ENCODE measurements around the gene EHBP1.
"Not testable (repeated sequence)": the region's sequence is repeated elsewhere in the genome, so short reads cannot be mapped to it uniquely, and the experiment has no call there.

The EHBP1 gene

DNA sequence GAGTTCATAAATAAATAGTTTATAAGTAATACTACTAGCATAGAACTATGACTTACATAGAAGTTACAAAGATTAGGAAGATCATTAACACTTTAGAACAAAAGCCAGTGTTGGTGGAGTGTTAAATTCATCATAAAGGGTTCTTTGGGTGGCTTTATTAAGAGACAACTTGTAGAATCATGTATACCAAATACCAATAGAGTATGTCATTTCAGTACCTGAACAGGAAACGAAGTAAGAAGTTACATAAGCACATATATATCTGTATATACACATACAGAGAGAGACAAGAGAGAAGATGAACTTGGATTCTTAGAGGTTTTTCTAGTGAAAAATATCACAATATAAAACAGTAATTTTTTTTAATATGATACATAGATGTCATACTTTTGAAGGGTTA is 262.7 kb downstream of the EHBP1 start:
- DNase-seq = no peak

DNA sequence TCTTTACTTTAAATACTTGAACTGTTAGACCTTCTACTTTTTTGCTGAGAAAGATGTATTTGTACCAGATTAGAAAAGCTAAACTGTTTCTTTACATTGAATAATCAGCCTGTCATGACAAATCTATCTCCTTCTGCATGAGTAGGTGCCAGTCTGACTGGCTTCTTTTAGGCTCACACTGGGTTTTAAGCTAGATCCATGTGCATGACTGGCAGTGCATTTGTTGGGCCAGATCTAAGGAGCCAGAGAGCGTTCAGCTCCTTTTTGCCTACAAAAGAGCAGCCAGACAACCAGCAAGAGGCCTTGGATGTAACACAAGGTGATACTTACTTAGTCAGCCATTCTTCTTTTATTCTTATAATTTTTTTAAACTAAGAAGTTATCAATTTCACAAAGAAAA is 263.2 kb downstream of the EHBP1 start:
- no peak for DNase-seq

DNA sequence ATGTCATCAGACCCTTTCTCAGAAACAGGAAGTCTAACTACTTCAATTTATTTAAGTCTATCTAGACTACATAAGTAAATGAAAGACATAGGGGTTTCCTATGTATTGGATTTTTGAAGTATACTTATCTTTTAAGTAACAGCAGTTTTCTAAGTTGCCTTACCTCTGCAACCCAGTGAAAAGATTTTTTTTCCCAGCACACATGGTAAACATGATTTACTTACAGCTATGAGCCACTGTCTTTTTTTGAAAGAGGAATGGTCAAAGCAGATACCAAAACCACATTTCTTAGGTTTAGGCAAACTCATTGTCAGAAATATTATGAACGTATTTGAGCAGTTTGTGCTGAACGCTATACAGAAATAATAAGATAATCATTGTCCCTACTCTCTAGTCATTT is 266.4 kb downstream of the EHBP1 start:
- no peak for DNase-seq

DNA sequence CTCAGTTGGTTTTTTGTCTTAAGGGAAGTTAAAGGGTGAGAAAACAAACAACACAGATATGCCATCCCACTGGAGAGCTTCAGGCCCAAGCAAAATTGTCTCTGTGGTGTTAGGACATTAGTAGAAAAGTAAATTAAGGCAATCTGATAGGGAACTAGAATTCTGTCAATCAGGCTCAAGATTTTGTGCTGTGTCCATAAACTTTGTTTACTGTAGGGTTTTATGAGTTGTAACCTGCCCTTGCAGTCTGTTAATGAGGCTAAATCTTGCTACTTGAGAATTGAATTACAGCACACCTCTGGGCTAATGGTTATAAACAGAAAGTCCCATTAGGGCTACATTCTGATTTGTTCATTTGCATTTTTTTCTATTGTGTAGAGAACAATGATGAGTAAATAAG is 267.1 kb downstream of the EHBP1 start:
- DNase-seq = no peak

DNA sequence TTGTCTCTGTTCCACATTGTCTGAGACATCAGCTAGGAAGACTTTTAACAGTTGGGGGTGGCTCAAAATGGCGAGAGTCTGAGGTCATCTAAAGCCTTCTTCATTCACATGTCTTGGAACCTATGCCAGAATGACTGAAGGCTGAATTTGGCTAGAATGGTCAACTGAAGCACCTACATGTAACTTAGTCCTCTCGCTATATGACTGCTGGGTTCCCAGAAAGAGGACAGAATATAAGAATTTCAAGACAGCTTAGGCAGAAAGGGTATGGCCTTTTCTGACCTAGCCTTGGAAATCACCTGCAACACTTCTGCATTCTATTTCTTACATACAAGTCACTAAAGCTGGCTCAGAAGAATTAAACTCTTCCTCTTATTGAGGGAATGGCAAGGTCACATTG is 269.5 kb downstream of the EHBP1 start:
- DNase-seq = peak; percentile 12 to 36 (median 23)

DNA sequence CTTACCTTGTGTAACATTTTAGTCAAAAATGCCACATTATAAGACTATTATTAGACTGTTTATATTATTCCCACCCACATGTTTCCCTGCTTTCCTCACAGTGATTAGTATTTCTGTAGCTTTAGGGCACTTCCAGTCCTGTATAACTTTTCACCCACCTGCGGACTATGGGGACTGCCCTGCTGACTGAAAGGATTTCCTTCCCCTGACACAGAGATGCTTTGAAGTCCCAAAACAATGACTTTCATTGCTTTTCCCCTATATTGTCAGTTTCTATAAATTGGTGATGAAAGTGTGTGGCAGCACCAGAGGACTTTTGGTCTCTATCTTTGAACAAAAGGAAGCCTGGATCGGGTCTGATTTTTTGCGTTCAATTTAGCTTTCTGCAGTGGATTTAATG is 286.1 kb downstream of the EHBP1 start:
- DNase-seq = no peak

DNA sequence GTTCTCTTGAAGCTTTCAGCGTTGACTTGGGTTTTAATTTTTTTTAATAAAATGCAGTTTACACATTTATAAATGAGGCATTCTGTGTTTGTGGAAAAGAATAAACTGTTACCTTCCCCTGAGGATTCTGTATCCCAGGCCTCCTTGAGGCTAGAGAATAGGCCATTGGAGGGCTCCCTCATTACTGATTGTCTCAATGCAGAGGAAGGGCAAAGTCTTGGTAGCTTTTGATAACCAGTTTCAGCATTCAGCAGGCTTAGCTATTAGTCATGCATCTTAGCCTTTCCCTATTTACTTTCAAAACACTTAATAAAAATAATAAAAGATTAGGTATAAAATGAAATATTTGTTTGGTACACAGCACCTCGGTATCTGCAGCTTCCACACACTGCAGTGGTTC is 287.0 kb downstream of the EHBP1 start:
- no peak for DNase-seq

DNA sequence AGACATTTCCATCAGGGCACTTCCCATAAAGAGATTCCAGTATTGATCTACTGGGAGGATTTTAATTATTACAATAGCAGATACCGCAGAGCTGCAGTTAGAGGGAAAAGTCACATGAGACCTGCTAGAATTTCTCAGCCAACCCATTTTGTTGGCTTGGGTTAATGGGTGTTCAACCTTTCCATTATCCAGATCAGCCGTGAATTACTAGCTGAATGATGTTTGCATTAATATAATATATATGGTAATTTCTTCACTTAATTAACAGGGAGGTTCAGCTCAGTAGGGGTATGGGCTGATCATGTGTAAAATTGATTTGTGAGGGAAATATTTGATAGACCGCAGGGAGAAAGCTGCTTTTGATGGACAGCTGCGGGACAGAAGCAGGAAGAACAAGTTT is 288.7 kb downstream of the EHBP1 start:
- no peak for DNase-seq

DNA sequence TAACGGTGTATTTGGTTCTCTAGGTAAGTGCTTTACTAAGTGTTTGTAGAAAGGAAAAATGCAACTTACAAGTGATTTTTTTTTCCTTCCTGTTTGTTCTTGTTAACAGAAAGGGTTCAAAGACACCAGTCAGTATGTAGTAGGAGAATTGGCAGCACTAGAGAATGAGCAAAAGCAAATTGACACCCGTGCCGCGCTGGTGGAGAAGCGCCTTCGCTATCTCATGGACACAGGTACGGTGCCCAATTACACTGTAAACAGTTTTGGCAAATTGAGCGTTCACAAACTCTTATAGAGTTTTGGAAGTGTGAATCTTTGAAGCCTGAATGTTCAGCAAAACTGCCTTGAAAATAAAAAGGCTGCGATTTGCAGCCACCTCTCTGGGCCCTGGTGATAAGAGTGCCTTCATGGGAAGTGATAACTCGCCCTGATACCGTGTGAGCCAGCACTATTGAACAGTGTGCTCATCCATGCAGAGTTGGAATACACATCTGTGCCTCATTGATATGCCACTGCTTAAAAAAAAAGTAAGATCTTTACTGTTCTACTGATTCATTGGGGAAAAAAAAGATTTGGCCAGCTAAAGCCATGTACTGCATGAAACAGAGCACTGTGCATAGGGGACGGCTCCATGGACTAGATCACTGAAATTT is 291.1 kb downstream of the EHBP1 start:
- DNase-seq = no peak

DNA sequence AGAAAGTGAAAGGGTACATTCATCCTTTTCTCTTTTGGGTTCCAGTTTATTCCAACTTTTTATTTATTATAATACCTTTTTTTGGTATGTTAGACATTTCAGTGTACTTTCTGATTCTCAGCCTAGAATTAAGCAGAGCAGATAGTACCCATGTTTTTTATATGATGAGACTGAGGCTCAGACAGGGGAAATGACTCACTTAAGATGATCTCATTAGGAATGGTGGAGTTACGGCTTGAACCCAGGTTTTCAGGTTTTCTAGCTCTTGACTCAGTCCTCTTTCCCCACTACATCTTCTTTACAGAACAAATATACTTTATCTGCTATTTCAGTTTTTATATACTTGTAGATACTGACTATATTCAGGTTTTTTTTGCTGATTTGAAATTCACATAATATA is 293.4 kb downstream of the EHBP1 start:
- no peak for DNase-seq

DNA sequence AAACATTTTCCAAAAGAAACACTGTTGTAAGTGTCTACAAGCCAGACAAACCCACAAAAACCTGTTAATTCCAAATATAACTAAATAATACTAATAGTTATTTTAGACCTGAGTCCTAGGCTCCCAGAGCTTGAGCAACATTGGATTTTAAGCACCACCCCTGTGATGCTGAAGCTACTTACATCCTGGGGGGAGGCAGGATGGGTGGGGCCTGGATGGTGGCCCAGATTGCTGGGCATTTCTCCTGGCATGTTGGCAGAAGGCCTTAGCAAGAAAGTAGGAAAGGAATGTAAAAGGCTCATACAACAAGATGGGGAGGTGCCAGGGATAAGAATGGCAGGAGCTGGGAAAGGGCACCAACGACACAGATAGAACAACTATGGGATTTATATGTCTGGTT is 294.4 kb downstream of the EHBP1 start:
- DNase-seq = no peak

DNA sequence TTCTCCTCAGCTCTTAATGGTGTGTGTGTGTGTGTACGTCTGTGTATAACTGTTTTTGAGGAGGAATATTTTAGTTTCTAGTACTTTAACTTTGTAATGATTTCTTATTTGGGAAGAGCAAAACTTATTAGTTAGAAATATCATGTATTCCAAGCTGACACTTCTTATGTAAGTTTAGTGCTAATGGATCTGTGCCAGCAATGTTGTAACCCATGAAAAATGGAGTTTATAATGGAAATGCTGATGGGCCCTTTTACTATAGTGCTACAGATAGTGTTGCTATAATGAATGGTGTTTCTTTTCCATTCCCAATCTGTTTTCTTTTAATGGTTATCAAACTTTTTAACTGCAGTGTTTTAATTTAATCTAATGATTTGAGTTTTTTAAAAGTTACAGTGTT is 295.3 kb downstream of the EHBP1 start:
- DNase-seq = no peak

DNA sequence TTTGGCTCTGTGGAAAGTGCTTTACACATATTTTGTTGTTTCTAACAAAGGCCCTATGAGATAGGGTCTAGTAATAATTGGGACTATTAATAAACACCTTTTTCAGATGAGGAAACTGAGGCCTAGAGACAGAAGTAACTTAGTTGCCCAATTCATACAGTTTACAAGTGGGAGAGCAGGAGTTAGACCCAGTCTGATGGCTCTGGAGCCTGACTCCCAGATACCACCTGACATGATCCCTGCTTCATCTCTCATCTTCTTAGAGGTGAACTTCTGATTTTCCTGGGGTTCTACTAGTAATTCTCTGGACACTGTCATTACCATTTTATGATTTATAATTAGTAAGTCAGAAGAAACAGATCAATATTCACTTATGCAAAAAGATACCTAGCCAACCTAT is 296.1 kb downstream of the EHBP1 start:
- DNase-seq = no peak

DNA sequence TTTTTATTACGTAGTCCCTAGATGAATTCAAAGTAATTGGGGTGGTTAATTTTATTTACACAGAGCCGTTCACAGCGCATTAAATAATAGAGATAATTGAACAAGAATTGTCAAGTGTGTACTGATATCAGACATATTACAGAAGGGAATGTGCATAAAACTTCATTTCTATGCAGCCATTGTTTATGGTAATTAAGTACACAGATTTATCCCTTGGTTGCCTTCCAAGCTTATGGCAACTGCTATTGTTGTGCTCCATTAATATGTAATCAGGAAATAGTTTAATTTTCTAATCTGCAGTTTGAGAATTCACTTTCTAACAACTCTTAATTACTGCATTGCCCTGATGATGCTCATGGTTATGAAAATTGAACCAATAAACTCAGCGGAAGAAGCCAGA is 297.8 kb downstream of the EHBP1 start:
- no peak for DNase-seq

DNA sequence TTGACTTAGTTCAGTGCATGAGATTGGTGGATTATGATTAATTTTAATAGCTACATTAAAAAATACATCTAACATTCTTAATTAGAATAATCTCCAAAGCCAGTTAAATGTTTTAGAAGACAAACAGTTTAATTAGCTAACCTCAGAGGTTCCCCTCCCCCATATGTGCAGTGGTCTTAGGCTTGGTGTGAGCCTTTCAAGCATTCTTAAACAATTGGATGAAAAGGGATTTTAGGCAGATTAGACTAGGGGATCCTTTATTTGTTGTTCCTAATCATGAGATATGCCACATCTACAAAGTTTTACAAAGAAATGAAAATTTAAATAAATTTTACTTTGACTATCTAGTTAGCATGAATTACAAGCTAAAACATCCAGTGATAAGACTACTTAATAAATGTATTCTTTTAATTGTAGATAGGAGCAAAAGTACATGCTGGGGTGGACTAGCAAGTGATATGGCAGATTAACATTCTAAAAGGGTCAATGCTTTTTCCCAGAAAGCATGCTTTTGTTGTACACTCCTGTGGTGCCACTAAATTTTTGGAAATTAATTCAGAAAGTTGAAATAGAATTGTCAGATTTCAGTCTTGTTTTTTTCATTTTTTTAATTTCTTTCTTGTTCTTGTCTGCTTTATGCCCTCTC is 302.4 kb downstream of the EHBP1 start:
- no peak for DNase-seq

DNA sequence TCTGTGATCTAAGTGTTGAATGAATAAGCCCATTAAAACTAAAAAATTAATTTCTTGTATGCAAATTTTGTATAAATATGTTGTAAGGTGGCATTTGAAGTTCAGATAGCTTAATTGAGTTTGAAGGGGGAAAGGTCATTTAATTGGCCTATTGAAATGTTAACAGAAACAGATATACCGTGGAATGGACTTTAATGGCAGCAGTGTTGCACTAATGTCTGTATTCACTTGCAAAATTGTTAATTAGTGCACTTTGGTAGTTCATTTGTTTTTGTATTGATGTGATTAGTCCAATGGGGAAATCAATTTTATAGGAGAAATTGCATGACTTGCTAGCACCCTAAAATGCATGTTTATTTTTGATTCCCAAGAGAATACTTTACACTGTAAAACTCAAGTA is 303.3 kb downstream of the EHBP1 start:
- no peak for DNase-seq

DNA sequence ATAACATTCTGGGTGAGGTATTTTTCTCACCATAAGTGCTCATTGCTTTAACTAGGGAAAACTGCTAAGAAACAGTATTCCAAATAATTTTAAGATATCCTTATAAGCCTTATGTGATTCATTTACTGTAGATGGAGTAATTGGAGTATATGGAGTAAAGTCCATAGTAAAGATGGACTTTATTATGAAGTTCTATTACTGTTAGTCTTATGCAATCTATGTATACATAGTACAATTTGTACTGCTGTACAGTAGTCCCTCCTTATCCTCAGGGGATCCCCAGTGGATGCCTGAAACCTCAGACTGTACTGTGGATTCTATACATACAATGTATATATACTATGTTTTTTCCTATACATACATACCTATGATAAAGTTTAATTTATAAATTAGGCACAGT is 304.0 kb downstream of the EHBP1 start:
- DNase-seq = no peak

DNA sequence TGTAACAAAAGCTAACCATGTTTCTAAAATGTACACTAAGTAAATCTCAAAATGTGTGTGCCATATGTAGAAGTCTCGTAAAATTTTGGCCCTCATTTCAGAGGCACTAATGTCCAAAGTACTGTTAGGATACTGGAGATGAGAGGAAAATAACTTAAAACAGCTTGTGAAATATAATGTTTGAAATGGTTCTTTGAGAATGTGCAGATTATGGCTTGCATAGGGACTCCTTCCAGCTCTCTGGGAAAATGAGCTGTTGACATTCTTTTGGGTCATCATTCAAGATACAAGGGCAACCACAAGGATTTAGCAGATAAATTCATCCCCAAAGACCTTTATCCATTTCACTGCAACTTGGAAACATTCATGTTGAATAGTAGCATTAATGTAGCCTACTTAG is 307.0 kb downstream of the EHBP1 start:
- DNase-seq = no peak

DNA sequence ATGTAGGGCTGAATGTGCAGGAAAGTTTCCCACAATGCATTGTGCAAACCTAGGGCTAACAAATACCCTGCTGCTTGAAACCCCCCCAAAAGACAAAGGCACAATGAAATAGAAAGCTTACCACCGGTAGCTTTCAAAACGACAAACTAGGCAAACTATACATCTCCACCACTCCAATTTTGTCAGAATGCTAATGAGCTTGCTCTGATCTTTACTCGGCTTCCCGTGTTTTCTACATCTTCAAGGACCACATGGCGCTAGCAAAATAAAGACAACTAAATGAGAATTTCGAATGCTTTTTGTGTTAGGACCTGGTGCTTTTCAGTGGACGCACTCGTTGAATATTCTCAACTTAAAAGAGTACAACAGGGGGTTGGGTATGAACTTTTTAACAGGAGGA is 307.9 kb downstream of the EHBP1 start:
- no peak for DNase-seq

DNA sequence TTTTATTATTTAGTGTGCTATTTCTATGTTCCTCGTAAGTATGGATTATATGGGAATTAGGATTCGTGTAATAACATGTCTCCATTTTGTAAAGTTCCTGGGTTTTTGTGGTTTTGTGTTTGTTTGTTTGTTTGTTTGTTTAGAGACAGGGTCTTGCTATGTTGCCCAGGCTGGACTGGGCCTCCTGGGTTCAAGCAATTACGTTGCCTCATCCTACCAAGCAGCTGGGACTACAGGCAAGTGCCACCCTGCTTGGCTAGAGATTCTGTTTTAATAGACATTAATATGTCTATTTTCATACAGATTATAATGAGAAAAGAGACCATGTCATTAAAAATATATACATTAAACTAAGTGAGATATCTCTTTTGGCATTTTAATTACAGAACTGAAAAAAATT is 309.9 kb downstream of the EHBP1 start:
- DNase-seq = no peak

DNA sequence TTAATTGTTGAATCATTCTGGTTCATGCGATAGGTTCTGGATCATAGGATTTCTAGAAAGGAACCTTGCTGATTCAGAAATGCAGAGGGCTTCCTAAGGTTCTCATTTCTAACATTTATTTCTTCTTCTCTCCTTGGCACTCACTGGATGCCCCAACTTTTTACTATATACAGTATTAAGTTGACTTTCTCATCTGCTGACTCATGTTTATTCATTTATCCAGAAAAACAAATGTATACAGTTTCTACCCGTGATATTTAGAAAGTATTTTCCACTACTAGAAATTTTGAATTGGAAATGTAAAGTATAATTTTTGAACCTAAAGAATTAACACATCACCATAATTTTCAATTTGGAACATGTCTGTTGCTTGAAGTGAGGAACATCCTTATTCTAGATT is 312.9 kb downstream of the EHBP1 start:
- no peak for DNase-seq

DNA sequence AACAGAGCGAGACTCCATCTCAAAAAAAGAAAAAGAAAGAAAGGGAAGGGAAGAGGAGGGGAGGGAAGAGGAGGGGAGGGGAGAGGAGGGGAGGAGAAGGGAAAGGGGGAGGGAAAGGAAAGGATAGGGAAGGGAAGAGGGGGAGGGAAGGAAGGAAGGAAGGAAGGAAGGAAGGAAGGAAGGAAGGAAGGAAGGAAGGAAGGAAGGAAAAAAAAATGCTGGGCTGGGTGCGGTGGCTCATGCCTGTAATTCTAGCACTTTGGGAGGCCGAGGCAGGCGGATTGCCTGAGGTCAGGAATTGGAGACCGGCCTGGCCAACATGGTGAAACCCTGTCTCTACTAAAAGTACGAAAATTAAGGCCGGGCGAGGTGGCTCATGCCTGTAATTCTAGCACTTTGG is 314.2 kb downstream of the EHBP1 start:
- not testable (repeated sequence) for DNase-seq

DNA sequence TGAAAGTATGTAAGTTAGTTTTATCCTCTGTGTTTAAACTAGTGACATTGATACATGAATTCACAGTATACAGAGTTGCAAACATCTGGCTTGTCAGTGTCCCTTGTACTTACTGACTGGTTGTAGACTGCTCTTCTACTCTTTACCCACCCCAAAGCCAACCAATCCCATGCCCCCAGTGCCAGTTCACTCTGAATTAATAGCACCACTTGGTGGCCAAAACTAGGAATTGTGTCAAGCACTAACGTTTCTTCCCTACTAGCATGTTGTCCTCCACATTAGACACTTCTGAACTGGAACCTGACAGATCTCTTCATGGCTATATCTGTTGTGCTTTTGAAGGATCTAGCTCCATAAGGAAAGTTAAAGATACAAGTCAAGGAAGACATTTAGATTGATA is 317.9 kb downstream of the EHBP1 start:
- DNase-seq = peak; percentile 9 to 21 (median 20)

DNA sequence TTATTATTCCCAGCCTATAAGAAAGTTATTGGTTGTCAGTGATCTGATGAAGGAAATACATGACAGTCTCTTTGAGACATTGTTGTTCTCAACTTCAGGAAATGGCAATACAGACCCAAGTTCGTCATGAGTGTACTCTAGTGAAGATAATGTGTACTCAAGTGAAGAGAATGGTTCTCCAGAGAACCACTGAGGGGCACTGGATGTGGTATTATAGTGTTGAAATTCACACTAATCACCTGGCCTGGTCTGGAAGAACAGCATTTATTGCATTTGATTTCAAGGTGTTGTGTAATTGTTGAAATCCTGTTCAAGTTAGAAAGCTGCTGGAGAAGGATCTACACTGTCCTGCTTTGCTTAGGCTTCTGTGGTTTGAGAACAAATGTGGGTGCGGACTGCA is 321.7 kb downstream of the EHBP1 start:
- no peak for DNase-seq

DNA sequence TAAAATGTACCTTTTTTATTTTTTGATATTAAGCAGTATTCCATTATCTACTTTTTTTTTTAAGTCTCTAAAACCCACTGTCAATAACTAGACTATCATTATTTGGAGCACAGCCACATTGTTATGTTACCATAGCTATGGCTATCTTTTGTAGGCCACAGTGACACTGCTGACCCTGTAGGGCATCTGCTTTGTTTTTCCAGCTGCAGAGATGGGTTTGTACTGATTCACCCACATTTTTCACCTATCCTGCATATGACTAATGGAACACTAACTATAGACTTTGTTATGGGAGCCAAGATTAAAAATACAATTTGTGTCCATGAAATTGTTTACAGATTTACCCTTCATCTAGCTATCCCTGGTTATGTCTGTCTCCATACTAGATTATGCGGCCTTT is 323.5 kb downstream of the EHBP1 start:
- DNase-seq = no peak
